Activated T-helper 1 cell treated with anti-CD3 and anti-CD28 coated beads, Interleukin-12 subunit alpha, Interleukin-12 subunit beta, Interleukin-2, Interleukin-4 antibody, amounts not matched to agents 30 ng/mL and 10 ng/mL and 1 ng/mL, durations not matched to agents 14 hours and 24 hours and 36 hours (primary cell): Measurements from ENCODE around the gene SPDL1. TPM values are rescaled to one million over a fixed set of nuclear protein-coding genes. Genes with fewer than 3 reads are reported as not detected.

Experiments used
- DNase-seq: peaks from one replicate; pipeline ENCODE4 v3.0.0; 2021; ENCODE audit warnings: low spot score
- H3K27ac Mint-ChIP-seq: one replicate; pipeline ENCODE4 v1.8.0; 2021; ENCODE audit warnings: mild to moderate bottlenecking, mixed read lengths
- H3K27me3 Mint-ChIP-seq: one replicate; pipeline ENCODE4 v1.8.0; 2022; ENCODE audit warnings: mild to moderate bottlenecking, moderate library complexity, mixed read lengths; ENCODE audit not compliant: insufficient read depth
- H3K36me3 Mint-ChIP-seq: one replicate; pipeline ENCODE4 v1.8.0; 2021; ENCODE audit warnings: low read depth, mixed read lengths
- H3K4me1 Mint-ChIP-seq: one replicate; pipeline ENCODE4 v1.8.0; 2021; ENCODE audit warnings: low read depth, mixed read lengths
- H3K4me3 Mint-ChIP-seq: one replicate; pipeline ENCODE4 v1.8.0; 2021; ENCODE audit warnings: mild to moderate bottlenecking, moderate library complexity, mixed read lengths
- H3K9me3 Mint-ChIP-seq: one replicate; pipeline ENCODE4 v1.8.0; 2021; ENCODE audit warnings: mixed read lengths
- intact Hi-C: fragments of 100-400 bp; cut with micrococcal nuclease; formaldehyde crosslinking; loops from one replicate; pipeline ENCODE4 v1.15.1; 2024
- total RNA-seq: library from RNA; stranded (reverse); gene quantifications from 2 replicates; pipeline ENCODE4 v1.2.3, GENCODE V29; 2022

The SPDL1 gene
- total RNA-seq, 1 donor from 2014 or later: 34.1 TPM

- no peak overlapping the region for H3K4me3 Mint-ChIP-seq
- H3K27me3 Mint-ChIP-seq: peaks cover 53% of the 10 kb centered on the region
- H3K4me1 Mint-ChIP-seq: no peaks in the 10 kb centered on the region
- DNase-seq: no peak
- intact Hi-C loops: no loop called here
- no peaks in the 10 kb centered on the region for H3K36me3 Mint-ChIP-seq
- no peaks in the 10 kb centered on the region for H3K9me3 Mint-ChIP-seq
- H3K27ac Mint-ChIP-seq: no peak overlapping the region
These were observed 31.9 kb upstream of the SPDL1 start for GRCh38 chr5:169551696-169552095.

DNA sequence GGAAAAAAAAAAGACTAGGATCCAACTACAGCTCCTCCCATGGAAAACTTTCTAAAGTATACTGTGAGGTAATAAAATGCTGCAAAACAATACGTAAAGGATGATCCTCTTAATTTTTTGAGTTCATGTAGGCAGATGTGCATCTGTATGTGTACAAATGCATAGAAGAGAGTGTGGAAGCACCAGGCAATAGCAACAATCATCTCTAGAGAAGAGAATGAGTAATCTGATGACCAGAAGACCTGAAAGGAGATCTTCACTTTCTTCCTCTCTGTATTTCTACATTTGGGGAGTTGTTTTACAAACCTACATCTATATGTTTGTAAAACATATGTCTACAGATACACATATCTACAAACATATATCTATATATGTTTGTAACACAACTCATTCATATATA lies 29.3 kb upstream of the SPDL1 start:
- Mint-ChIP-seq H3K4me3 (no peak overlapping the region), H3K36me3 (no peaks in the 10 kb centered on the region), H3K9me3 (peaks cover 4% of the 10 kb centered on the region), H3K27me3 (peaks cover 44% of the 10 kb centered on the region), H3K27ac (no peak overlapping the region), H3K4me1 (no peaks in the 10 kb centered on the region)
- no peak for DNase-seq
- intact Hi-C loops: no loop called here

DNA sequence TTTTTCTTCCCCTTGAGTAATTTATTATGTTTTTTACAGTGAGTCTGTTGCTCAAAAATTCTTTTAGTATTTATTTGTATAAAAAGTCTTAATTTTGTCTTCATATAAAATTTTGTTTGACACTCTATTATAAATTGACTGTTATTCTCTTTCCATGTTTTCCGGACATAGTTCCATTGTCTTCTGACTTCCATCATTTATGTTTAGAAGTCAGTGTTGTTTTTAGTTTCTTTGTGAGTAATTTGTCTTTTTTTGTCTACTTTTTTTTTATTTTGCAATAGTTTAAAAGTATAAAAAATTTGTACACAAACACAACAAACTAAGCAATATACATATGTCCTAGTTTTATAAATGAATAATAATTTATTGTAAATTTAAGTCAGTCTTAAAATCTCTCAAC lies 25.7 kb upstream of the SPDL1 start:
- DNase-seq: no peak
- Mint-ChIP-seq H3K4me1 (no peaks in the 10 kb centered on the region), H3K9me3 (peaks cover 4% of the 10 kb centered on the region), H3K4me3 (no peak overlapping the region), H3K36me3 (no peaks in the 10 kb centered on the region), H3K27me3 (peaks cover 41% of the 10 kb centered on the region), H3K27ac (no peak overlapping the region)
- intact Hi-C loops: no loop called here

- Mint-ChIP-seq H3K27me3 (peaks cover 39% of the 10 kb centered on the region), H3K4me1 (no peaks in the 10 kb centered on the region)
- intact Hi-C loops: no loop called here
These were observed 21.7 kb upstream of the SPDL1 start for GRCh38 chr5:169561893-169562292.

DNA sequence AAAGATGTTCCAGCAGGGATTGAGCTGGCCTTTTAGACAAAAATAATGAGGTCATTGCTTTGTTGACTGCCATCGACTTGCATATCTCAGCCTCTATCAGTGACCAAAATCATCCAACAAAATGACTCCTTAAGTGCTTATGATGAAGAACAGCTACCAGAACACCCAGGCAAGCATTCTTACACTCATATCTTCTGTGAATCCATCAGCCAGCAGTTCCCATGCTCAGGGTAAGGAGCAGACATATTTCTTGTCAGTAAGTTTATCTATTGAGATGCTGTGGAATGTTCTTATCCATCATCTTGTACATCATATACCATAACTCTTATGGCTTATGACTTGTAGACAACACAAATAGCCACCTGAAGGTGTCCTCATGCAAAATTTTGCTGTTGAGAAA lies 20.2 kb upstream of the SPDL1 start:
- H3K4me1 Mint-ChIP-seq: no peaks in the 10 kb centered on the region
- H3K27ac Mint-ChIP-seq: no peak overlapping the region
- peaks cover 1% of the 10 kb centered on the region for H3K9me3 Mint-ChIP-seq
- DNase-seq: no peak
- intact Hi-C loops: no loop called here
- peaks cover 41% of the 10 kb centered on the region for H3K27me3 Mint-ChIP-seq
- H3K4me3 Mint-ChIP-seq: no peak overlapping the region
- no peaks in the 10 kb centered on the region for H3K36me3 Mint-ChIP-seq

More at GRCh38 chr5:169561893-169562292, 21.7 kb upstream of the SPDL1 start:
- Mint-ChIP-seq H3K4me3 (no peak overlapping the region), H3K9me3 (peaks cover 4% of the 10 kb centered on the region), H3K27ac (no peak overlapping the region), H3K36me3 (no peaks in the 10 kb centered on the region)
- no peak for DNase-seq

- peaks cover 28% of the 10 kb centered on the region for H3K27me3 Mint-ChIP-seq
- intact Hi-C loops: no loop called here
These were observed 17.4 kb upstream of the SPDL1 start for GRCh38 chr5:169566202-169566601.

DNA sequence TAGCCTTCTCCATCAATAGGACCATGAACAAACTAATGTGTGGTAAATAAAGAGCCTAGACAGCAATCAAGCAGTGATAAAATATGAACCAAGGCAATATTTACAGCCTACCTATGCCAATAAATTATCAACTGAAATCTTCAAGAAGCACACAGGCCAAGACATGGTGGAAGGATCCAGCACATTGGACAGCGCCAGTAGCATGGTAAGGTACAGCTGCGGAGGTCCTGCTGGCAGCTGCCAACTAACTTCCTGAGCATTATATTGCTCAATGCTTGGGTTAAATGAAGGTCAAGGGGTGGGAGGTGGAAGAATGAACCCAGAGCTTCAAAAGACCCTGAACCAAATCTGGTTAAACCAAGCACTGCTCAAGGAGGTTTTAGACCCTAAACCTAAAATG lies 16.5 kb upstream of the SPDL1 start:
- H3K4me1 Mint-ChIP-seq: no peaks in the 10 kb centered on the region
- DNase-seq: no peak
- no peak overlapping the region for H3K27ac Mint-ChIP-seq
- H3K9me3 Mint-ChIP-seq: no peaks in the 10 kb centered on the region
- H3K4me3 Mint-ChIP-seq: no peak overlapping the region
- H3K27me3 Mint-ChIP-seq: peaks cover 27% of the 10 kb centered on the region
- H3K36me3 Mint-ChIP-seq: no peaks in the 10 kb centered on the region
- intact Hi-C loops: no loop called here

More at GRCh38 chr5:169566202-169566601, 17.4 kb upstream of the SPDL1 start:
- Mint-ChIP-seq H3K4me3 (no peak overlapping the region), H3K9me3 (no peaks in the 10 kb centered on the region), H3K27ac (no peak overlapping the region), H3K36me3 (no peaks in the 10 kb centered on the region), H3K4me1 (no peaks in the 10 kb centered on the region)
- no peak for DNase-seq

DNA sequence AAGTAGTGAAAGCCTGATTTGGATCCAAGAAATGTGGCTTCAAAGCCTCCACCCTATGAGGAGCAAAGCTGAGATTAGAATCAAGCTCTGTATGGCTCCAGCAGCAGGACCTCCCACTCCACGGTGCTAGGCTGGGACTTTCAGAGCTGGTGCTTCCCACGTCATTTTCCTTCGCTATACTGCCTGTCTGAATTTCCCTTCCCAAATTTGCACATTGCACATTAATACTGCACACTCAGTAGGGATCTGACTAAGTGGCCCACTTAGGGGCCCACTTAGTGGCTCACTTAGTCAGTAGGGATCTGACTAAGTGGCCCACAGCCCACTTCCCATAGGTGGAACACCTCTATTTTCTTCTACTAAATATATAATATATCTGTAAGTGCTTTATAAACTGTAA lies 14.1 kb upstream of the SPDL1 start:
- Mint-ChIP-seq H3K36me3 (no peaks in the 10 kb centered on the region), H3K27me3 (peaks cover 25% of the 10 kb centered on the region), H3K4me3 (no peak overlapping the region), H3K27ac (no peak overlapping the region), H3K9me3 (no peaks in the 10 kb centered on the region), H3K4me1 (no peaks in the 10 kb centered on the region)
- no peak for DNase-seq
- intact Hi-C loops: no loop called here

- H3K27ac Mint-ChIP-seq: no peak overlapping the region
- no peaks in the 10 kb centered on the region for H3K9me3 Mint-ChIP-seq
- H3K4me1 Mint-ChIP-seq: no peaks in the 10 kb centered on the region
- H3K4me3 Mint-ChIP-seq: no peak overlapping the region
- H3K36me3 Mint-ChIP-seq: no peaks in the 10 kb centered on the region
- intact Hi-C loops: no loop called here
- H3K27me3 Mint-ChIP-seq: peaks cover 40% of the 10 kb centered on the region
- no peak for DNase-seq
These were observed 12.2 kb upstream of the SPDL1 start for GRCh38 chr5:169571355-169571754.

- H3K27ac Mint-ChIP-seq: no peak overlapping the region
- no peak for DNase-seq
- intact Hi-C loops: no loop called here
- H3K4me3 Mint-ChIP-seq: no peak overlapping the region
- H3K9me3 Mint-ChIP-seq: no peaks in the 10 kb centered on the region
- H3K27me3 Mint-ChIP-seq: peaks cover 44% of the 10 kb centered on the region
- no peaks in the 10 kb centered on the region for H3K4me1 Mint-ChIP-seq
- H3K36me3 Mint-ChIP-seq: no peaks in the 10 kb centered on the region
These were observed 9.4 kb upstream of the SPDL1 start for GRCh38 chr5:169574134-169574646.

DNA sequence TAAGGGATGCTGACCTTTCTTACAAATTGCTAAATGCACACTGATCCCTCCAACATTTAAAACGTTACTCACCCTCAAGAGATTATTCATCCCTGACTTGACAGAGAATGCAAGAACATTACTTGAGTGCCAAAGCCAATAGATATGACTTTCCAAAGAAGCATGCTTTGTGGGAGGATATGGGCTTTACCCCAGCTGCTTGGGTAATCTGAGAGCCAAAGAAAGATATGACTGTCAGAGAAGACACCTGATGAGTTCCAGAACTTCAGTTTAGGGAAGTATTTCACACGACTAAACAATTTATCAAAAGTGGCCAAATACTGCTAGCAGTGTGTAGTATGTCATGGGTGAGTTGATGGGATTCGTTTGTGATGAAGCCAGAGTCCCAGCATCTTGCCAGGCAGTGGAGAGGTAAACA lies 7.4 kb upstream of the SPDL1 start:
- intact Hi-C loops: no loop called here
- Mint-ChIP-seq H3K4me1 (no peaks in the 10 kb centered on the region), H3K27me3 (peaks cover 42% of the 10 kb centered on the region), H3K9me3 (no peaks in the 10 kb centered on the region), H3K4me3 (no peak overlapping the region), H3K36me3 (no peaks in the 10 kb centered on the region), H3K27ac (no peak overlapping the region)
- DNase-seq: no peak

DNA sequence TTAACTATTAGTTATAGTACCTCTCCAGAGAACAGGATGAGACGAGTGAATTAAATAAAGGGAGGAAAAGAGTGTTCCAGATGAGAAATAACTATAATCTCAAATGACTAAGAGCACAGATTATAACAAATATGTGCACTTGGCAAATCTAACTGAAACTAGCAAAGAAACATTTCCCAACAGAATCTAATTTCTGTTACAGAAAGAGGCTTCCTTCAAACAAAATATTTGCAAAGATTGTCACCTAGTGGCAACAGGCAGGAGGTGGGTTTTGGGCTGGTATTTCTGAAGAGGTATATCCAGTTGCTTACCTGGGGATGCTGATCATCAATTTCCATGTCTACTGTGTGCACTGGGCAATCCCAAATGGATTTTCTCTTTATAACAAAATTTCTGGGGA lies 5.6 kb upstream of the SPDL1 start:
- H3K4me3 Mint-ChIP-seq: no peak overlapping the region
- H3K27ac Mint-ChIP-seq: no peak overlapping the region
- peaks cover 45% of the 10 kb centered on the region for H3K27me3 Mint-ChIP-seq
- H3K4me1 Mint-ChIP-seq: peaks cover 5% of the 10 kb centered on the region
- no peak for DNase-seq
- H3K9me3 Mint-ChIP-seq: no peaks in the 10 kb centered on the region
- intact Hi-C loops: no loop called here
- H3K36me3 Mint-ChIP-seq: no peaks in the 10 kb centered on the region

DNA sequence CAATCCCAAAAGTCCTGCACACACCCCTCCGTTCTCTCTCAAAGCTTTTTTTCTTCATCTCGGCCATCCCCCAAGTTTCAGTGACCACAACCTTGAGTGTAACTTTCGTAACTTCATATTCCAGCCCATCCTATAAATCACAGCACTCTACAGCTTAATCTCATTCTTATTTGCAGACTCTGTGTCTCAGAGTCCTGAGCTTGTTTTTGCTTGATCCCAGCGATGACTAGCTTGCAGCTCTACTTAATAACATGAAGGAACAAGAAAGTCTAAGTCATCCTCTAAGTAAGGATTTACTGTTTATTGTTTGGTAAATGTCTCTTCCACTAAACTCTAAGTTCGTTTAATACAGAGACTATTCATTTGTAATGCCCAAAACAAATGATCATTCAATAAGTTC lies 2.6 kb upstream of the SPDL1 start:
- intact Hi-C loops: loop anchor here (1.0 to 10.0 kb wide), 11 partner anchors 134 to 1806 kb away; partner anchors contain the start of genes NPM1, RARS1 and SLIT3
- H3K4me1 Mint-ChIP-seq: peaks cover 26% of the 10 kb centered on the region

More for the DNA sequence above, 2.6 kb upstream of the SPDL1 start:
- Mint-ChIP-seq H3K27me3 (peaks cover 23% of the 10 kb centered on the region), H3K9me3 (no peaks in the 10 kb centered on the region), H3K27ac (no peak overlapping the region), H3K4me3 (no peak overlapping the region), H3K36me3 (peaks cover 3% of the 10 kb centered on the region)
- no peak for DNase-seq
